Uterus (tissue), 4 donors: ENCODE measurements around the gene SHOX. TPM values are rescaled to one million over a fixed set of nuclear protein-coding genes. Genes with fewer than 3 reads are reported as not detected.

Experiments
- DNase-seq, 2 donors: peaks; one replicate each; pipeline ENCODE4 v3.0.0-alpha.2; 2019 to 2020
- H3K27ac ChIP-seq, 2 donors: fragments of 200-600 bp; sonication (generic); 1 replicate in 1 of 2; 2 replicates in 1 of 2; pipeline ENCODE4 v1.5.1; 2016 to 2018
- H3K27me3 ChIP-seq, 2 donors: fragments of 200-600 bp; sonication (generic); one replicate each; pipeline ENCODE4 v1.5.1; 2018 to 2019; ENCODE audit warnings: control low read depth in 1 of 2
- H3K36me3 ChIP-seq, 2 donors: fragments of 200-600 bp; sonication (generic); one replicate each; pipeline ENCODE4 v1.5.1; 2019; ENCODE audit warnings: control low read depth in 1 of 2
- H3K4me1 ChIP-seq, 2 donors: fragments of 200-600 bp; sonication (generic); one replicate each; pipeline ENCODE4 v1.5.1; 2018 to 2019; ENCODE audit warnings: control low read depth in 1 of 2
- H3K4me3 ChIP-seq, 2 donors: fragments of 200-600 bp; sonication (generic); 1 replicate in 1 of 2; 2 replicates in 1 of 2; pipeline ENCODE4 v1.5.1; 2018 to 2019; ENCODE audit warnings: mild to moderate bottlenecking in 1 of 2
- H3K9me3 ChIP-seq, 2 donors: fragments of 200-600 bp; sonication (generic); one replicate each; pipeline ENCODE4 v1.5.1; 2019; ENCODE audit warnings: control low read depth in 1 of 2
- POLR2A ChIP-seq, 2 donors: fragments of 450-650 bp; IDR thresholded peaks; one replicate each; pipeline ENCODE4 v1.6.1; 2016; ENCODE audit warnings: antibody characterized with exemption in 2 of 2, mild to moderate bottlenecking in 1 of 2, moderate library complexity in 1 of 2
- intact Hi-C: fragments of 100-400 bp; cut with DNase I; formaldehyde crosslinking; loops from one replicate; pipeline ENCODE4 v1.15.1; 2023; ENCODE audit warnings: low total_unique reads
- total RNA-seq, 4 donors: library from RNA; depleted of rRNA in 3 of 4; stranded (reverse); fragments of >200 nt in 3 of 4; gene quantifications; one replicate each; pipeline versions ENCODE4 v1.1.0 to v1.2.4, GENCODE V29; 2014 to 2023
- TF ChIP-seq, protein P1 (sequence below), 4 experiments: fragments of 200-600 bp in 2 of 4; fragments of 450-650 bp in 2 of 4; sonication (generic) in 2 of 4; IDR thresholded peaks; one replicate each; pipeline ENCODE4 v1.5.1; 2016 to 2019; ENCODE audit warnings: antibody characterized with exemption in 4 of 4, mild to moderate bottlenecking in 2 of 4, moderate library complexity in 1 of 4
- donor health status: DM: yes; HTN: yes; CAD: no.

SHOX gene
- total RNA-seq, 4 donors from 2014 or later = not detected

DNA sequence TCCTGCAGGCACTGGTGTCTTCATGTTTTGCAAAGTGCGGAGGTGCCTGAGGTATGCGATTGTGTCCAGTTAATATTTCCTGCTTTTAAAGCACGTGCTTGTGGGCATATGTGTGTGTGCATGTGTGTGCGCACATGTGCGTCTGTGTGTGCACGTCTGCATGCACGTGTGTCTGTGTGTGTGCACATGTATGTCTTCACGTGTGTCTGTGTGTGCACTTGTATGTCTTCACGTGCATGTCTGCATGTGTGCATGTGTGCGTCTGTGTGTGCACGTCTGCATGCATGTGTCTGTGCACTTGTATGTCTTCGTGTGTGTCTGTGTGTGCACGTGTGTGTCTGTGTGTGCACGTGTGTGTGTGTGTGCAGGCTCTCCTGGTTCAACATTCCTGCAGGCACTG, 49.5 kb downstream of the SHOX start:
- no peaks in the 10 kb centered on the region for H3K9me3 ChIP-seq
- H3K4me1 ChIP-seq = no peaks in the 10 kb centered on the region
- DNase-seq = no peak
- H3K27ac ChIP-seq = no peak overlapping the region
- no peaks in the 10 kb centered on the region for H3K36me3 ChIP-seq
- TF ChIP-seq, protein P1, sequence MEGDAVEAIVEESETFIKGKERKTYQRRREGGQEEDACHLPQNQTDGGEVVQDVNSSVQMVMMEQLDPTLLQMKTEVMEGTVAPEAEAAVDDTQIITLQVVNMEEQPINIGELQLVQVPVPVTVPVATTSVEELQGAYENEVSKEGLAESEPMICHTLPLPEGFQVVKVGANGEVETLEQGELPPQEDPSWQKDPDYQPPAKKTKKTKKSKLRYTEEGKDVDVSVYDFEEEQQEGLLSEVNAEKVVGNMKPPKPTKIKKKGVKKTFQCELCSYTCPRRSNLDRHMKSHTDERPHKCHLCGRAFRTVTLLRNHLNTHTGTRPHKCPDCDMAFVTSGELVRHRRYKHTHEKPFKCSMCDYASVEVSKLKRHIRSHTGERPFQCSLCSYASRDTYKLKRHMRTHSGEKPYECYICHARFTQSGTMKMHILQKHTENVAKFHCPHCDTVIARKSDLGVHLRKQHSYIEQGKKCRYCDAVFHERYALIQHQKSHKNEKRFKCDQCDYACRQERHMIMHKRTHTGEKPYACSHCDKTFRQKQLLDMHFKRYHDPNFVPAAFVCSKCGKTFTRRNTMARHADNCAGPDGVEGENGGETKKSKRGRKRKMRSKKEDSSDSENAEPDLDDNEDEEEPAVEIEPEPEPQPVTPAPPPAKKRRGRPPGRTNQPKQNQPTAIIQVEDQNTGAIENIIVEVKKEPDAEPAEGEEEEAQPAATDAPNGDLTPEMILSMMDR (IDR thresholded peaks at IDR 0.05) = no peak
- no peak for TF ChIP-seq POLR2A (IDR thresholded peaks at IDR 0.05)
- no peak overlapping the region for H3K4me3 ChIP-seq
- H3K27me3 ChIP-seq = no peaks in the 10 kb centered on the region
- intact Hi-C loops = no loop called here

DNA sequence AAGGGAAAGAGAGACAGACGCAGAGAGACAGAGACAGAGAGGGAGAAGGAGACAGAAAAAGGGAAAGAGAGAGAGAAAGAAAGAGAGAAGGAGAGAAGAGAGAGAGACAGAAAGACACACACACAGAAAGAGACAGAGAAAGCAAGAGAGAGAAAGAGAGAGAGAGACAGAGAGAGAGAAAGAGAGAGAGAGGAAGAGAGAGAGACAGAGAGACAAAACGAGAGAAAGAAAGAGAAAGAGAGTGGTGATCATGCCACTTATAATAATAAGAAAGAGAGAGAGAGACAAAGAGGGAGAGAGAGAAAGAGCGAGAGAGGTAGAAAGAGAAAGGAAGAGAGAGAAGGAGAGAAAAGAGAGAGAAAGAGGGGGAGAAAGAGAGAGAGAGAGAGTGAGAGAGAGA, 51.4 kb downstream of the SHOX start:
- H3K4me3 ChIP-seq = no peak overlapping the region
- no peaks in the 10 kb centered on the region for H3K4me1 ChIP-seq
- H3K27me3 ChIP-seq = no peaks in the 10 kb centered on the region
- intact Hi-C loops = no loop called here
- H3K27ac ChIP-seq = no peak overlapping the region
- DNase-seq = no peak
- TF ChIP-seq, protein P1 (IDR thresholded peaks at IDR 0.05) = no peak
- no peak for TF ChIP-seq POLR2A (IDR thresholded peaks at IDR 0.05)
- H3K9me3 ChIP-seq = no peaks in the 10 kb centered on the region
- H3K36me3 ChIP-seq = no peaks in the 10 kb centered on the region

DNA sequence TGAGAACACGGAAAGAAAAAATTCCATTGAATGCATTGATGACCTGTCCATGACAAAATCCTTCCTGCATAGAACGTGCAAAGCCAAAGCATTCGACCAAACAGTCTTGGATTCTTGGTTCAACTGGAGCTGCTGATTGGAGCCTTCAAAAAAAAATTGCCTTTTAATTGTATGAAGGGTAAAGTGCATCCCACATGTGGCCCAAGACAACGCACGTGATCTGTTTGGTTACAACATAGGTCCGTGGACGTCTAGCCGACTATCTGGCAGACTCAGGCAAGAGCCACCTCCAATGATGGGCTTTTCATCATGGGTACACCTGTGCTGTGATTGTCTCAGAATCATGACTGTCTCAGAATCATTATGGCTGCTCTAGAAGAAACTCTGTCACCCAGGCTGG, 52.3 kb downstream of the SHOX start:
- H3K4me3 ChIP-seq = no peak overlapping the region
- H3K27me3 ChIP-seq = no peaks in the 10 kb centered on the region
- H3K4me1 ChIP-seq = no peaks in the 10 kb centered on the region
- intact Hi-C loops = no loop called here
- H3K9me3 ChIP-seq = no peaks in the 10 kb centered on the region
- no peak overlapping the region for H3K27ac ChIP-seq
- no peaks in the 10 kb centered on the region for H3K36me3 ChIP-seq
- TF ChIP-seq POLR2A (IDR thresholded peaks at IDR 0.05) = no peak
- TF ChIP-seq, protein P1 (IDR thresholded peaks at IDR 0.05) = no peak
- DNase-seq = no peak

DNA sequence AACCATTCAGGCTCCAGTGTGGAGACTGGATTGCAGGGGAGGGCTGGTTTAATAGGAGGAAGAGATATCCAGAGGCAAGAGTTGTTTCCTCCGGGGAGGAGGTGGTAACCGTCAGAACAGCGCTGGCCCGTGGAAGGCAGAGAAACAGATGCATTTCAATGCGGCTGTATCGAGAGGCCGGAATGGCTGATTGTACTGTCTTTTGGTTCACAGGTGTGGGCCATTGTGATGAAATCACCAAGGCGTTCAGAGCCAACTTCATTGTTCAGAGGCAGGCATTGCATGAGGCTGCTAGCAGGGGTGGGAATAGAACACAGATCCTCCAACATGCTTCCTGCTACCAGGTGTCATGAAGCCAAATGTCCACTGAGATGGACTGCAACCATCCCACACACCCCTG, 53.0 kb downstream of the SHOX start:
- Histone ChIP-seq H3K36me3 (no peaks in the 10 kb centered on the region), H3K27ac (no peak overlapping the region), H3K9me3 (no peaks in the 10 kb centered on the region), H3K4me3 (no peak overlapping the region), H3K4me1 (no peaks in the 10 kb centered on the region), H3K27me3 (no peaks in the 10 kb centered on the region)
- no peak for DNase-seq
- TF ChIP-seq POLR2A (IDR thresholded peaks at IDR 0.05) = no peak
- TF ChIP-seq, protein P1 (IDR thresholded peaks at IDR 0.05) = no peak
- intact Hi-C loops = no loop called here

DNA sequence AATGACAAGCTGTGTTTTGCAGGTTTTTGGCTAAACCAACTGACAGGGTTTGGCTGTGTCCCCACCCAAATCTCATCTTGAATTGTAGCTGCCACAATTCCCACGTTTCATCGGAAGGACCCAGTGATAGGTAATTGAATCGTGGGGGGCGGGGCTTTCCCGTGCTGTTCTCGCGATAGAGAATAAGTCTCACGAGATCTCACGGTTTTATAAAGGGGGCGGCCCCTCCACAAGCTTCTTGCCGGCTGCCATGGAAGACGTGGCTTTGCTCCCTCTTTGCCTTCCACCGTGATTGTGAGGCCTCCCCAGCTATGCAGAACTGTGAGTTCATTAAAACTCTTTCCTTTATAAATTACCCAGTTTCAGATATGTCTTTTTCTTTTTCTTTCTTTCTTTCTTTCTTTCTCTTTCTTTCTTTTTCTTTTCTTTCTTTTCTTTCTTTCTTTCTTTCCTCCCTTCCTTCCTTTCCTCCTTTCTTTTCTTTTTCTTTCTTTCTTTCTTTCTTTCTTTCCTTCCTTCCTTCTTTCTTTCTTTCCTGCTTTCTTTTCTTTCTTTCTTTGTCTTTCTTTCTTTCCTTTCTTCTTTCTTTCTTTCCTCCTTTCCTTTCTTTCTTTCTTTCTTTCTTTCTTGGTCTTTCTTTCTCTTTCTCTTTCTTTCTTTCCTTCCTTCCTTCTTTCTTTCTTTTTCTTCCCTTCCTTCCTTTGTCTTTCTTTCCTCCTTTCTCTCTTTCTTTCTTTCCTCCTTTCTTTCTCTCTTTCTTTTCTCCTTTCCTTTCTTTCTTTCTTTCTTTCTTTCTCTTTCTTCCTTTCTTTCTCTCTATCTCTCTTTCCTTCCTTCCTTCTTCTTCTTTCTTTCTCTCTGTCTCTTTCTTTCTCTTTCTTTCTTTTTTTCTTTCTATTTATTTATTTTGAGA, 54.8 kb downstream of the SHOX start:
- no peaks in the 10 kb centered on the region for H3K27me3 ChIP-seq
- TF ChIP-seq POLR2A (IDR thresholded peaks at IDR 0.05) = no peak
- TF ChIP-seq, protein P1 (IDR thresholded peaks at IDR 0.05) = no peak
- H3K9me3 ChIP-seq = no peaks in the 10 kb centered on the region
- no peak for DNase-seq
- H3K4me1 ChIP-seq = no peaks in the 10 kb centered on the region
- H3K4me3 ChIP-seq = no peak overlapping the region
- H3K36me3 ChIP-seq = no peaks in the 10 kb centered on the region
- intact Hi-C loops = no loop called here
- no peak overlapping the region for H3K27ac ChIP-seq
